Neural progenitor cell (in vitro differentiated cells): ENCODE data around the gene RILPL2.

Experiments used
- EZH2 ChIP-seq: fragments of 200-600 bp; sonication (generic); IDR thresholded peaks from 2 replicates; pipeline ENCODE4 v1.6.1; 2017; ENCODE audit warnings: antibody characterized with exemption, mild to moderate bottlenecking, moderate library complexity
- TF ChIP-seq, protein P1 (sequence below): fragments of 200-600 bp; sonication (generic); IDR thresholded peaks from 2 replicates; pipeline ENCODE4 v1.5.1; 2017; ENCODE audit warnings: antibody characterized with exemption, mild to moderate bottlenecking

DNA sequence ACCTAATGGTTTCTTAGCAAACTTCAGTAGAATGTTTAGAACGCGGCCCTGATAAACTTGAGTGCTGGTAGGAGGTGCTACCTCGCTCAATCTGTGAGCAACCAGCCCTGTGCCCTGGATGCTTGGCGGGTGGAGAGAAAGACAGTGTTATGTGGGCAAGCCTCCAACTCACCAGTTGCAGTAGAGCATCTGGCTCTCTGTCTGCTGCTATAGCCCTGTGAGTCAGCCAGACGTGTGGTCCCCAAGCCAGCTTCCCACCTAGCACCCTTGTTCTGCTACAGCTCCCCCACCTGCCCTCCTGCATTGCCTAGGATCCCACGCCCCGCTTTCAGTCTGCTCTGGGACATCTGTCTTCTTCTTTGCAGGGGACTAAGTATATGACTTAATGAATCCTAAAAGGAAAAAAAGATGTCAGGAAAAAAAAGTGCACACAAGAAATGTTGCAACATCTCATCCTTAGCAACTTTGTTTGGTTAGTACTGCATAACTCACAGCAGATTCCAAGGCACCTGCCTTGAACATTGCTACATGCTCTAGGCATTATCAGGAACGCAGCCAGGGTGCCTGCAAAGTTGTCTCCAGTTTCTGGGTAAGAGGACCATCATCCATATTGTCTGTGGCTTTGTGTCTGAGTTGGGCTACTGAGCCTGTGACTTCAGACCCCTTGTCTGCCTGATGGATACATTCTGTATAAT lies 35.0 kb upstream of the RILPL2 start:
- TF ChIP-seq, protein P1, sequence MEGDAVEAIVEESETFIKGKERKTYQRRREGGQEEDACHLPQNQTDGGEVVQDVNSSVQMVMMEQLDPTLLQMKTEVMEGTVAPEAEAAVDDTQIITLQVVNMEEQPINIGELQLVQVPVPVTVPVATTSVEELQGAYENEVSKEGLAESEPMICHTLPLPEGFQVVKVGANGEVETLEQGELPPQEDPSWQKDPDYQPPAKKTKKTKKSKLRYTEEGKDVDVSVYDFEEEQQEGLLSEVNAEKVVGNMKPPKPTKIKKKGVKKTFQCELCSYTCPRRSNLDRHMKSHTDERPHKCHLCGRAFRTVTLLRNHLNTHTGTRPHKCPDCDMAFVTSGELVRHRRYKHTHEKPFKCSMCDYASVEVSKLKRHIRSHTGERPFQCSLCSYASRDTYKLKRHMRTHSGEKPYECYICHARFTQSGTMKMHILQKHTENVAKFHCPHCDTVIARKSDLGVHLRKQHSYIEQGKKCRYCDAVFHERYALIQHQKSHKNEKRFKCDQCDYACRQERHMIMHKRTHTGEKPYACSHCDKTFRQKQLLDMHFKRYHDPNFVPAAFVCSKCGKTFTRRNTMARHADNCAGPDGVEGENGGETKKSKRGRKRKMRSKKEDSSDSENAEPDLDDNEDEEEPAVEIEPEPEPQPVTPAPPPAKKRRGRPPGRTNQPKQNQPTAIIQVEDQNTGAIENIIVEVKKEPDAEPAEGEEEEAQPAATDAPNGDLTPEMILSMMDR, result no peak
- TF ChIP-seq EZH2, result no peak
